GM21526 (cell line): ENCODE results near the gene ESPN.

ENCODE experiments used
- ATAC-seq: cut with Tn5 transposase; IDR thresholded peaks from one replicate; pipeline ENCODE4 v1.9.1; 2021; ENCODE audit warnings: moderate library complexity; ENCODE audit not compliant: unreplicated experiment, low FRiP score

The ESPN gene

DNA sequence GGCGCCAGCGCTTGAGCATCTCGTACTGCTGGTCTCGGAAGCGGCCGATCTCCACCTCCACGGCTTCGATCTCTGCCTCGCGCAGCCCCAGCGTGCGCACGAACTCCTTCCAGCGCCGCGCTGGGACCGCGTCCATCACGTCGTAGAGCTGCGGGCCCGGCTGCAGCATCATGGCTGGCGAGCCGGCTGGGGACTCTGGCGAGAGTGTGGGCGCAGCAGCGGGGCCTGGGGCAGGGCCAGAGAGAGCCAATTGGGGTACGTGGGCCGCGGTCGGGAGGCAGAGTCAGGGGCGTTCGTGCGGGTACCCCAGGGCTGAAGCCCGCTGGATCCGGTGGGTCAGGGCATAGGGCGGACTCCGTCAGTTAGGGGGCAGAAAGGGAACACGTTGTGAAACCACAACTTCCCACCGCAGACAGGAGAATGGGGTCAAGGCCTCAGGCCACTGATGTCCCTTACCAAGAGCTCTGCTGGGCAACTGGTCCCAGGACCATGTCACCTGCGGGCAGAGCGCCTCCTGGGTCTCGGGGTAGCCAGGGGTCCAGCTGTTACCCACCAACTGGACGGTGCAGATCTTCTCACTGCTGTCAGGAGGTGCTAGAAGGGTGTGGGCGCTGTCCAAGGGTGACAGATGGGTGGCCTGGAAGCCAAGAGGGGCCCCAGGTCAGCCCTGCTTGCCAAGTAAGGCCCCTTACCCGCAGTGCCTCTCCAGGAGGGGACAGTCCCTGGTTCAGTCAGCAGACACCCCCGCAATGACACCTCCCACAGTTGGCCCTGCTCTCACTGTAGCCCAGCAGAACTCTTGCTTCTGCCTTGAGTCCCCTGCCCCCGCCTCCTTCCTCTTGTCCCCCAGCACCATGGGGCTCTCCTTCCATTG, 37.2 kb downstream of the ESPN start:
- ATAC-seq = no peak

- ATAC-seq = no peak
Observed at GRCh38 chr1:6462412-6463119, 38.0 kb downstream of the ESPN start.

- ATAC-seq = no peak
Observed at GRCh38 chr1:6463120-6463412, 38.5 kb downstream of the ESPN start.

DNA sequence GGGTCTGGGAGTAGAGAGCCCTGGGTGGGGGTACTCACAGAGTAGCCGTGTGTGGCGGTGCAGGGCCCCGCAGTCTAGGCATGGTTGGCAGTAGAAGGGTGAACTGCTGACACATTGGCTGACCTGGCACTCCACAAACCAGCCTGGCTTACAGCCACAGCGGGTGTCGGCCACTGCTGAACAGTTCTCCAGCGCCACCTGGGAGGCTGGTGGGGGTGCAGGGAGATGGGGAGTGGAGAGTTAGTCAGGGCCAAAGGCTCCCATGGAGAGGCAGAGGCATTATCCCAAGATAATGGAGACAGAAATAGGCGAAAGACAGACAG, 39.9 kb downstream of the ESPN start:
- no peak for ATAC-seq

DNA sequence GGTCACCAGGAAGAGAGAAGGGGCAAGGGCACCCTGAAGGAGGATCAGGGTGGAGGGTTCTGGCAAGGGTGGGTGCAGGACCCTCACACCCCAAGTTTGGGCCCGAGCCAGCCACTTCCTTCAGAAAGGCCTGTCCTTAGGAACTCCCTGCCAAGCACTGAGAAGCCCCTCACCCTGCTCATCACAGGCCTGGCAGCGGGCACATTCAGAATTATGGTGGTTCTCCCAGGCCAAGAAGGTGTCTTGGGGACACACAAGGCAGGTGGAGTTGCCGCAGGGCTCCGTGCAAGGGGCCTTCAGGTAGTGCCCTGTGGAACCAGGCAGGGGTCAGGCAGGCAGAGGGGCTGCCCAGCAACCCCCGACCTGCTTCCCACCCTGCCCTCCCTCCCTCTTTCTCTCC, 40.3 kb downstream of the ESPN start:
- no peak for ATAC-seq

DNA sequence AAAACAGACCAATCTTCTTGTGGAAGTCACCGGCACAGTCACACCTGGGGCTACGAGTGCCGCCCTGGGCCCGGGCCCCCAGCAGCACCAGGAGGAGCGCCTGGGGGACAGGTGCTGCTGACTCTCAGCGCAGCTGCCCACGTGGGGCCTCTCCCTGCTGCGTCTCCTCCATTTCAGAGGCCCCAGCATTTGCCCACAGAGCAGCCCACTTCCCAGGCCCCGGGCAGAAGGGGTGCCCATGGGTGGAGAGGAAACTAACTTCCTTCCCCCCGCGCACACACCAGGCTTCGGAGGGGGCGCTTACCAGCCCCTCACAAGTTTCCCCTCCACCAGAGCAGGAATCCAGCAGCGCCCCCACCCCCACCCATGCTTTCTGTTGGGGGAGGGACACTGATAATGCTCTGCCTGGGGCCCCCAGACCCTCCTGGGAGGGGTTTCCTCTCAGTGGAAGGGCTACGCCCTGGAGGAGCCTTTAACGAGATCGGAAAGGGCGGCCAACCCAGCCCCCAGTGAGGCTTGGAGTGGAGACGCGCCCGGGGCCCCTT, 41.0 kb downstream of the ESPN start:
- ATAC-seq = no peak

- no peak for ATAC-seq
Observed at GRCh38 chr1:6466023-6466422, 41.4 kb downstream of the ESPN start, which contains the start of gene TNFRSF25. TNFRSF25 (minus strand) TSS chr1:6466173; CDS start chr1:6466107, 66 bp downstream.

DNA sequence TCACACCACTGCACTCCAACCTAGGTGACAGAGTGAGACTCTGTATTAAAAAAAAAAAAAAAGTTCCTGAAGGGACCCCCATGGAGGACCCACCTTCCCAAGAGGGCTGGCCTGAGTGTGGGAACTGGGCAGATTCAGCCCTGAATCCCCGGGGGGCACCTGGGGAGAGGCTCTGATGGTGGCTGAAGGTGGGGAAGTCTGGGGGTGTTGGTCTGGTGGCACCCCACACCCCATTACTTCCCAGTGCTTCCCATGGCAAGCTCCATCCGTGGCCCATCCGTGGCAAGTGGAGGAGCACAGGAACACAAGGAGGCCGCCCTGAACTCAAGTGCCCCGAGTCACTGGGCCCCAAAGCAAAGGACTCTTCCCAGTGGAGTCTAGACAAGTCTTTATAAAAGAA, 42.2 kb downstream of the ESPN start:
- ATAC-seq = no peak

GRCh38 chr1:6467224-6467623, 42.6 kb downstream of the ESPN start:
- ATAC-seq = no peak

DNA sequence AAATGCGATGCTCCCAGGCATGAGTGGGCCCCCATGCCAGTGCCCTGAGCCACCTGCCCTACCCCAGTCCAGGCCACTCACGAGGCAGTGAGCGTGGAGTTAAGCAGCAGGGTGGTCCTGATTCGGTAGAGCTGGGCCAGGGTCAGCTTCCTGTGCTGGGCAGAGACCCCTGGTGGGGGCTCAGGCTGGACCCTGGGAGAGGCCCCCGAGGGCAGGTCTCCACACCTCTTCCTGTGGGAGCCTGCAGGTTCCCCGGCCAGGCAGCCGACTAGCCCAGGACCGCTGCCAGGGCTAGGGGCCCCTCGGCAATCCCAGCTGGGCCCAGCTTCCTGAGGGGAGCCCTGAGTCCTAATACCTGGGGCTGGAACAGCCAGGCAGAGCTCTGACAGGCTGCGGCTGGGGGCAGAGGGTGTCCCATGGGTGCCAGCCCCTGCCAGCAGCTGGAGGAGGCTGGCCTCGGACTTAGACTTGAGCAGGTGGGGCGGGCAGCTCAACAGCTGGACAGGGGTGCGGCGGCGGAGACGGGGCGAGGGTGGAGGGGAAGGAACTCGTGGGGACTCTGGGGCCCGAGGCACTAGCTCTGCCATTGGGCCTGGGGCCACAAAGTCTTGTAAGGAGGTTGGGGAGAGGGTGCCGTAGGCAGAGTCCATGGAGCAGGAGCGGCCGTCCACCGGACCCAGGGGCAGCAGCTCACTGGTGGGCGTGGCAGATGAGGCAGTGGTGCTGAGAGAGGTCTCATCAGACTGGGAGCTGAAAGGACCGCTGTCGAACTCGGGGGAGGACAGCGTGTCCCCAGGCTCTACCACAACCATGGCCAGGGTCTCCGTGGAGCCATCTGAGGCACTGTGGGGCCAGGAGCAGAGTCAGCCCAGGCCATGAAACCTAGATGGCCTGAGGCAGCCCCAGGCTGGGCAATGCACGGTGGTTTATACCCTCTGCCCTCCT, 43.4 kb downstream of the ESPN start:
- ATAC-seq = no peak

DNA sequence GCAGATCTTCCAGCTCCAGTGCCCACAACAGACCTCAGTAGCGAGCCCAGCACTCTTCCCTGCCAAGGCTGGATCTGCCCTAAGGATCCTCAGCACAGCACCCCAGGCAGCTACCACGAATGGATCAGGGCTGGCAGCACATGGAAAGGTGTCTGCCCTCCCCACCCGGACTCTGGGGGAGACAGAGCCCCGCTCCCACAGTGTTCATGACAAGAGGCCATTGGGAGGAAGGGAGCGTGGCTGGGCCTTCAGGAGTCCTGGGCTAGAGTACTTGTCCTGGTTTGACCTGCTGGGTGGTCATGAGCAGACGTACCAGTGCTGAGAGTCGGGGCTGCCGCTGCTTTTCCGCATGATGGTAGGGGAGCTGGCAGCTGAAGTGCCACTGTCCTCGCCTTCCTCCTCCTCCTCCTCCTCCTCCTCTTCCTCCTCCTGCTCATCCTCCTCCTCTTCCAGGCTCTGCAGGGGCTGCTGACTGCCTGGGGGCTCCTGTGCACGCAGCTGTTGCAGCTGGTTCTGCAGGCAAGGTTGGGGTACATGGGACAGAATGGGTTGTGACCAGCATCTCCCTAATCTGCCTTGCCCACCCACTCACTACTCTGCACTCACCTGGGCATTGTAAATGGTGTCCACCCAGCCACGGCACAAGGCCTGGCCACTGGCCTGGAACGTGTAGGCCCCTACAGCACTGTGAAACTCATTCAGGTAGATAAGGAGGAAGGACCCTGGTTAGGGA, 44.3 kb downstream of the ESPN start:
- no peak for ATAC-seq

DNA sequence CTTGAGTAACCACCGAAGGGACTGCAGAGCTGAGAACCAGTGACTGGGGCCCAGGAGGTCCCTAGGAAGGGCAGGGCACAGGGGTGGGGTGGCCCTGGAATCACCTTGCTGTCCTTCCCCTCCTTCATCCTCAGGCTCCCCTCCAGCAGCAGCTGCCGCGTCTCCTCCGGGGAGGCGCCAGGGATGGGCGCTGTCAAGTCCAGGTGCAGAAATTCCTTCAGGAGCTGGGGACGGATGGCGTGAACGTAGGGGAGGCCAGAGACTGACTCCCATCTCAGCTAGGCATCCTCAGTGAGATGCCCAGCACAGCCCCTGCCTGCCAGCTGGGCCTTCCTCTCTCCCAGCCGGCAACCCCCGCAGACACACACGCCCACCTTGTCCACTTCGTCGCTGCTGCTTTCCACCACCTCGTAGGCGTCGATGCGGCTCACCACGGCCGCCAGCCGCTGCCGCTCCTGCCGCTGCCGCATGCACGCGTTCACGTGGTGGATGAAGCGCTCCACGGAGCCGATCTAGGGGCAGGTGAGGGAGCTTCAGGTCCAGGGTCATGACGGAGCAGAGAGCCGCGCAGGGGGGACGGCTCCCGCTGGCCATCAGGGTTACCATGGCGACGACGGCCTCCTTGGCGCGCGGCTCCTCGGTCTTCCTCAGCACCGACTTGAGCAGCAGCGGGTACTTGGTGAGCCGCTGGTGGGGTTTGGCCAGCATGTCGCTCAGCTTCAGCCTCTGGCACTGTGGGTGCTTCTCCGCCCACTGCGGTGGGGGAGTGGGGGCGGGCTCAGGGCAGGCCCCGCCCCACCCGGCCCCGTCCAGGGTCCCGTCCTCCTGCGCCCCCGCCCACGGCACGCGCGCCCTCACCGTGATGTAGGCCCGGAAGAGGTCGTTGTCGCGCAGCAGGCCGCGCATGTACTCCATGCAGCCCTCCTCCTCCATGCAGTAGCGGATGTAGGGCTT, 45.8 kb downstream of the ESPN start:
- no peak for ATAC-seq

GRCh38 chr1:6471086-6471969, 46.8 kb downstream of the ESPN start:
- ATAC-seq = no peak

GRCh38 chr1:6471970-6472368, 47.4 kb downstream of the ESPN start:
- ATAC-seq = no peak

- no peak for ATAC-seq
Observed at GRCh38 chr1:6472391-6472790, 47.8 kb downstream of the ESPN start.

GRCh38 chr1:6473156-6473555, 48.6 kb downstream of the ESPN start:
- ATAC-seq = no peak

DNA sequence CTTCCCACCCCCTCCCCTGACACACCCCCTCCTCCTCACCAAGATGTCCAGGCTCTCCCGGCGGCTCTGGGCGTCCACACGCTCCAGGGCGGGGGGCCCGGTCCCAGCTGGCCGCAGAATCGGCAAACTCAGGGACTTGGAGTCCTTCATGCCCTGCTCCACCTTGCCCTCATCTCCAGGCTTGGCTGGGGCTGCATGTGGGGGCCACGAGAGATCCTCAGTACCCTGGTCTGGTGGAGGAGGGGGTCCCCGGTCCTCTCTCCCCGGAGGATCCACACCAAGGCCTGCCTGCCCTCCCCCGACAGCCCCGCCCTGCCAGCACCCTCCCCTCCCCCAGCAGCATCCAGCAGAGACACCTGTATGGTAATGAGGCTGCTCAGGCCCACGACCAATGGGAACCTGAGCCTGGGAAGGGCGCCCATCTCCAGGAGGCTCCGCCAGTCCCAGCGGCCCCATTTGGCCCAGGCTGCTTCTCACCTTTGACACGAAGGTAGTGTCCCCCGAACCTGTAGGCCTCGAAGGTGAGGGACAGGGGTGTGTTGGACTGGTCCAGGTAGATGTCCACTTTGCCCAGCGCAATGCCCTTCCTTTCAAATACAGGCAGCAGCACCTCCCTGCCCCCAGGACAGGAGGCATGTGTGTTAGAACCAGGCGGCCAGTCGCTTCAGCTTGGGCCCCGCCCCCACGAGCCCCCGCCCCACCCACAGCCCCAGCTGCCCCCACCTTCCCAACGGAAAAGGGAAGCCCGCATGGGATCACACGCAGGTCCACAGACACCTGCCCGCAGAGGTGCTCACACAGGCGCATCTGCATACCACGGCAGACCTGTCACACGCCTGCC, 49.6 kb downstream of the ESPN start:
- no peak for ATAC-seq
